ENCODE results near the gene WNK2.

WNK2 gene

GRCh38 chr9:93220627-93221026 lies 36.7 kb downstream of the WNK2 start:
- no peak for FAIRE-seq

DNA sequence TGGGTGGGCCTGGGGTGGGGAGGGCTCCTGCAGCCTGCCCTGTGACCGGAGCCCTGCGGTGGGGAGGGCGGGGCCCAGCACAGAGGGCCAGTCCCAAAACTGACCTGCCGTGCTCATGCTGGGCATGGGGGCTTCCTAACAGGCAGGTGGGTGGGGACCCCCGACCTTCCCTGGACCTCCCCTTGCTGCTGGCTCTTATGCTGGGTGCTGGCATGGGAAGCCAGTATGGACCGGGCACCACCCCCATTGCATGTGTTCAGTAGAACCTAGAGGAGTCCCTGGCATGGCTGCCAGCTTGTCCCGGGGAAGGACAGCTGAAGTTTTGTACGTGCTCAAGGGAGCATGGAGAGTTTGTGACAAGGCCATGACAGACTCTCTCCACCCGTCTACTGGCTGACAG lies 37.1 kb downstream of the WNK2 start:
- DNase-seq (ENCODE audit: insufficient read length, low spot score) (no peak), FAIRE-seq (no peak)
- TF ChIP-seq SPI1 (IDR thresholded peaks at IDR 0.05; ENCODE audit: low read depth, low read length) (no peak), POLR2A (IDR thresholded peaks at IDR 0.05; ENCODE audit: low read depth, low read length) (no peak), POLR2AphosphoS5 (IDR thresholded peaks at IDR 0.05; ENCODE audit: low read depth, low read length) (no peak), PAX5 (IDR thresholded peaks at IDR 0.05; ENCODE audit: insufficient read depth, low read length, severe bottlenecking) (no peak), POU2F2 (IDR thresholded peaks at IDR 0.05; ENCODE audit: low read depth, low read length) (no peak), TAF1 (IDR thresholded peaks at IDR 0.05; ENCODE audit: low read depth, low read length) (no peak)

More at GRCh38 chr9:93220627-93221026, 36.7 kb downstream of the WNK2 start:
- TF ChIP-seq POLR2A (IDR thresholded peaks at IDR 0.05; ENCODE audit: low read depth, low read length) (no peak), POLR2AphosphoS5 (IDR thresholded peaks at IDR 0.05; ENCODE audit: low read depth, low read length) (no peak)
- no peak for DNase-seq (ENCODE audit: insufficient read length, low spot score)

GRCh38 chr9:93222890-93223259 lies 38.9 kb downstream of the WNK2 start:
- no peak for FAIRE-seq
- DNase-seq (ENCODE audit: insufficient read length, low spot score) = no peak
- no peak for TF ChIP-seq PAX5 (IDR thresholded peaks at IDR 0.05; ENCODE audit: insufficient read depth, low read length, severe bottlenecking)
- no peak for TF ChIP-seq SPI1 (IDR thresholded peaks at IDR 0.05; ENCODE audit: low read depth, low read length)
- no peak for TF ChIP-seq POU2F2 (IDR thresholded peaks at IDR 0.05; ENCODE audit: low read depth, low read length)
- TF ChIP-seq POLR2AphosphoS5 (IDR thresholded peaks at IDR 0.05; ENCODE audit: low read depth, low read length) = no peak
- TF ChIP-seq TAF1 (IDR thresholded peaks at IDR 0.05; ENCODE audit: low read depth, low read length) = no peak
- TF ChIP-seq POLR2A (IDR thresholded peaks at IDR 0.05; ENCODE audit: low read depth, low read length) = no peak

DNA sequence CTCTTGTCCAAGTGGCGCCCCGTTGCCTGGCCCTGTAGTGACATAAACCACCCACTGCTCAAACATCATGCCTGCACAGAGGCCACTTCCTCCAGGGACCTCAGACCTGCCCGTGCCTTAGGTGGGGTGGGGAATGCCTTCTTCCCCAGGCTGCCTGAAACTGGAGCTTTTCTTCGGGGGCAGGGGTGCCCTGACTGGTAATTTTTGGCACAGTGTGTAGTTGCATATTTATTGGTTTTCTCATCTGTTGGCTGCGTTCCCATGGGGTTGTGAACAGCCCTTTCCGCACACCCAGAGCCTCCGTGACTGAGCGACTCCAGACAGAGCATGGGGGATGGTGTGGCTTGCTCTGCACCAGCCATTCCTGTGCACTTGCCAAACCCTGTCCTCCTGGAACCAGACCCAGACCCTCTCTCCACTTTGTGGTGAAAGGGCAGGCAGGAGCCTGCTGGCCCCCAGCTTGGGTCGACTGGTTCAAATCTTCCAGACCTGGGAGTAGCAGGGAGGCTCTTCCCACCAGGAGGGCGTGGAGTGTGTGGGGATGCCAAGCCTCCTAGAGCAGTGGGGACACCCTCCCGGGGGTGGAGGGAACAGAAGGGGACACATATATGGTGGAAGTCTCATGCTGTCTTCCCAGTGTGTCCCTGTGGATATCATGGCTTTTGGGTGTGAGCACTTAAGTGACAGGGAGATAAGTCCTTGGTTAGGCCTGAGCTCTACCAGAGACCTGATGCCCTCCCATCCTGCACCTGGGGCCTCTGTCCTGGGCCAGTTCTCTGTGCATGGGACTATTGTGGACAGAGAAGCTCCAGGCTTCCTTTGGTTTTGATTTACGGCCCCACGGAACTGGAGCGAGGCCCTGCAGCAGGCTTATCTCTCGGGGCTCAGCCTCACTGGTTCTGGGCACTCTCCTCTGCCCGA lies 39.6 kb downstream of the WNK2 start:
- TF ChIP-seq TAF1 (IDR thresholded peaks at IDR 0.05; ENCODE audit: low read depth, low read length) (no peak), POU2F2 (IDR thresholded peaks at IDR 0.05; ENCODE audit: low read depth, low read length) (no peak), PAX5 (IDR thresholded peaks at IDR 0.05; ENCODE audit: insufficient read depth, low read length, severe bottlenecking) (no peak), SPI1 (IDR thresholded peaks at IDR 0.05; ENCODE audit: low read depth, low read length) (no peak), POLR2A (IDR thresholded peaks at IDR 0.05; ENCODE audit: low read depth, low read length) (no peak), POLR2AphosphoS5 (IDR thresholded peaks at IDR 0.05; ENCODE audit: low read depth, low read length) (no peak)
- DNase-seq (ENCODE audit: insufficient read length, low spot score) = no peak
- FAIRE-seq = no peak

GRCh38 chr9:93224591-93224990 lies 40.7 kb downstream of the WNK2 start:
- DNase-seq (ENCODE audit: insufficient read length, low spot score) (no peak), FAIRE-seq (no peak)
- TF ChIP-seq SPI1 (IDR thresholded peaks at IDR 0.05; ENCODE audit: low read depth, low read length) = no peak
- TF ChIP-seq POLR2AphosphoS5 (IDR thresholded peaks at IDR 0.05; ENCODE audit: low read depth, low read length) = no peak

DNA sequence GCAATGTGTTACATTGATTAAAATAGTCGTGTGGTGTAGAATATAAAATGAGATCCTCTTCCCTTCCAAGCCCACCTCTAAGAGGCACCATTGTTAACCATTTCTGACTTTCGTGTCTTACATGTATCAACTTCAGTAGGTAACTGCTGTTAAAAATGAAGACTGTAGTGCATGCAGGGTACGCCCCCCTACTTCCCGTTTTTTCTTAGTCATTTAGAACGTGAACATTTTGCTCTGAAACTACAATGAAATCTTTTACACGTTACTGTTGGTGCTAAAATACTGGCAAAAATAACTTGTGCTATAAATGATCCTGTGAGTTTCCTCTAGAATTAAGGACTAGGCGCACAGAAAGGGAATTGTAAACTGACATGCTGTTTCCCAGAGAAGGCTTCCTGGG lies 41.5 kb downstream of the WNK2 start:
- TF ChIP-seq SPI1 (IDR thresholded peaks at IDR 0.05; ENCODE audit: low read depth, low read length) (peak; percentile 71), POU2F2 (IDR thresholded peaks at IDR 0.05; ENCODE audit: low read depth, low read length) (no peak)
- FAIRE-seq = no peak
- no peak for DNase-seq (ENCODE audit: insufficient read length, low spot score)

- FAIRE-seq (peak; percentile 86), DNase-seq (ENCODE audit: insufficient read length, low spot score) (no peak)
- TF ChIP-seq POLR2A (IDR thresholded peaks at IDR 0.05; ENCODE audit: low read depth, low read length) = no peak
- no peak for TF ChIP-seq POLR2AphosphoS5 (IDR thresholded peaks at IDR 0.05; ENCODE audit: low read depth, low read length)
- no peak for TF ChIP-seq PAX5 (IDR thresholded peaks at IDR 0.05; ENCODE audit: insufficient read depth, low read length, severe bottlenecking)
- no peak for TF ChIP-seq POU2F2 (IDR thresholded peaks at IDR 0.05; ENCODE audit: low read depth, low read length)
- no peak for TF ChIP-seq SPI1 (IDR thresholded peaks at IDR 0.05; ENCODE audit: low read depth, low read length)
- TF ChIP-seq TAF1 (IDR thresholded peaks at IDR 0.05; ENCODE audit: low read depth, low read length) = no peak
Observed at GRCh38 chr9:93225892-93226291, 42.0 kb downstream of the WNK2 start.

- FAIRE-seq = no peak
- TF ChIP-seq POLR2AphosphoS5 (IDR thresholded peaks at IDR 0.05; ENCODE audit: low read depth, low read length) = no peak
- TF ChIP-seq POLR2A (IDR thresholded peaks at IDR 0.05; ENCODE audit: low read depth, low read length) = no peak
- no peak for TF ChIP-seq TAF1 (IDR thresholded peaks at IDR 0.05; ENCODE audit: low read depth, low read length)
- no peak for TF ChIP-seq SPI1 (IDR thresholded peaks at IDR 0.05; ENCODE audit: low read depth, low read length)
- TF ChIP-seq POU2F2 (IDR thresholded peaks at IDR 0.05; ENCODE audit: low read depth, low read length) = no peak
- no peak for TF ChIP-seq PAX5 (IDR thresholded peaks at IDR 0.05; ENCODE audit: insufficient read depth, low read length, severe bottlenecking)
- DNase-seq (ENCODE audit: insufficient read length, low spot score) = no peak
Observed at GRCh38 chr9:93226819-93227218, 42.9 kb downstream of the WNK2 start.

GRCh38 chr9:93228030-93228429 lies 44.1 kb downstream of the WNK2 start:
- FAIRE-seq (no peak), DNase-seq (ENCODE audit: insufficient read length, low spot score) (no peak)
- TF ChIP-seq PAX5 (IDR thresholded peaks at IDR 0.05; ENCODE audit: insufficient read depth, low read length, severe bottlenecking) (no peak), POU2F2 (IDR thresholded peaks at IDR 0.05; ENCODE audit: low read depth, low read length) (no peak), POLR2AphosphoS5 (IDR thresholded peaks at IDR 0.05; ENCODE audit: low read depth, low read length) (no peak), TAF1 (IDR thresholded peaks at IDR 0.05; ENCODE audit: low read depth, low read length) (no peak), SPI1 (IDR thresholded peaks at IDR 0.05; ENCODE audit: low read depth, low read length) (no peak), POLR2A (IDR thresholded peaks at IDR 0.05; ENCODE audit: low read depth, low read length) (no peak)

- FAIRE-seq = no peak
- no peak for TF ChIP-seq POU2F2 (IDR thresholded peaks at IDR 0.05; ENCODE audit: low read depth, low read length)
- TF ChIP-seq SPI1 (IDR thresholded peaks at IDR 0.05; ENCODE audit: low read depth, low read length) = no peak
- no peak for TF ChIP-seq POLR2A (IDR thresholded peaks at IDR 0.05; ENCODE audit: low read depth, low read length)
- no peak for TF ChIP-seq POLR2AphosphoS5 (IDR thresholded peaks at IDR 0.05; ENCODE audit: low read depth, low read length)
- TF ChIP-seq PAX5 (IDR thresholded peaks at IDR 0.05; ENCODE audit: insufficient read depth, low read length, severe bottlenecking) = no peak
- no peak for TF ChIP-seq TAF1 (IDR thresholded peaks at IDR 0.05; ENCODE audit: low read depth, low read length)
- DNase-seq (ENCODE audit: insufficient read length, low spot score) = no peak
Observed at GRCh38 chr9:93228453-93228852, 44.5 kb downstream of the WNK2 start.
